Adipose tissue (tissue), 3 donors: ENCODE measurements around the gene NBPF14. TPM values are rescaled to one million over a fixed set of nuclear protein-coding genes. Genes with fewer than 3 reads are reported as not detected.

ENCODE experiments used
- polyA plus RNA-seq, 3 donors: library from polyadenylated mRNA; stranded (reverse); fragments of 200-250 nt; gene quantifications; one replicate each; pipeline ENCODE4 v1.2.3, GENCODE V29; 2013
- donor health status: healthy with polysubstance abuse.
- donor health status: Bipolar disorder and iron deficiency.
- donor health status: healthy.

Gene NBPF14
- polyA plus RNA-seq, 3 donors, result 9.6 to 21.3 (median 14.0) TPM

Other genes with a start within 250 kb of the NBPF14 start
- gene PPIAL4G, start 112.7 kb downstream of the NBPF14 start, polyA plus RNA-seq, result not detected
- gene NUDT4B, start 152.8 kb upstream of the NBPF14 start, polyA plus RNA-seq, result 1 to 10 TPM in 2 of 3 donors, not detected in 1; 5.7 to 6.0 TPM
- gene PDE4DIP, start 248.4 kb upstream of the NBPF14 start, polyA plus RNA-seq, result 10 to 100 TPM; 11.7 to 37.3 (median 34.9) TPM